NCI-H2196 treated with DMSO at 0.1 percent for 48 hours (cell line): Measurements from ENCODE around the gene TBC1D5.
"Not testable (repeated sequence)": the region's sequence is repeated elsewhere in the genome, so short reads cannot be mapped to it uniquely, and the experiment has no call there.

Experiments
- DNase-seq: peaks from one replicate; lab custom pipeline; 2025; ENCODE audit not compliant: unreplicated experiment; lab: John Stamatoyannopoulos, UW

Gene TBC1D5

DNA sequence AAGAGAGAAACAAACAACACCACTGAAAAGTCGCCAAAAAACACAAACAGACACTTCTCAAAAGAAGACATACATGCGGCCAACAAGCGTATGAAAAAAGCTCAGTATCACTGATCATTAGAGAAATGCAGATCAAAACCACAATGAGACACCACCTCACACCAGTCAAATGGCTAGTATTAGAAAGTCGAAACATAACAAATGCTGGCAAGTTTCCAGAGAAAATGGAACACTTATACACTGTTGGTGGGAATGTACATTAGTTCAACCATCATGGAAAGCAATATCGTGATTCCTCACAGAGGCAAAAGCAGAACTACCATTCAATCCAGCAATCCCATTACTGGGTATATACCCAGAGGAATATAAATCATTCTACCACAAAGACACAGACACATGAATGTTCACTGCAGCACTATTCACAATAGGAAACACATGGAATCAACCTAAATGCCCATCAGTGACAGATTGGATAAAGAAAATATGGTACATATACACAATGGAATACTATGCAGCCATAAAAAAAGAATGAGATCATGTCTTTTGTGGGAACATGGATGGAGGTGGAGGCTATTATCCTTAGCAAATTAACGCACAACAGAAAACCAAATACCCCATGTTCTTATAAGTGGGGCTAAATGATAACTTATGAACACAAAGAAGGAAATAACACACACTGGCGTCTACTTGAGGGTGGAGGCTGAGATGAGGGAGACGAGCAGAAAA is 93.6 kb downstream of the TBC1D5 start:
- not testable (repeated sequence) for DNase-seq

DNA sequence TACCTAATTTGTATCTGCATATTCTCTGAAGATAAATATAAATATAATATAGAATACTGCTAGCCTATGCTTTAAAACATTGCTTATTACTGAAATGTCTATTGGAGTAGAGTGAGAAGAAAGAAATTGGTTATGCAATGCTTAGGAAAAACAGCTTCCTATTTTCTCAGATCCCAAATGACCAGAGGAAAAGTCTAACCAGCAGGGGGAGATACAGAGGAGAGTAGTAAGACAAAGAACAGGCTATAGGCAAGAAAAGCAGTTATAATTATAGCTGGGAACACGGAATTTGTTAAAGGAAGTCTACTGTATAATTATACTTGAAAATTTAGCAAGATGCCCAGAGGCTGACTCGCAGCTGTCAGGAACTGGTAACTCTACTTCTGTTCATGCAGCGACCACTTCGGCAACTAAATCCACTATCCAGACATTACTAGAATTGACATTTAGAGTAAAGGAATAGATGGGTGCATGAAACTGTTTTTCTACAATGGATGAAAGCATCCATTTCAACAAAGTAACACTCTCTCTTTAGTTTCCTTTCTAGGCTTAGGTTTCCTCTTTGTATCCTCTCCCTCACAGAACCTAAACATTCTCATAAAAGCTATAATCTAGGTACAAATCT is 97.2 kb downstream of the TBC1D5 start:
- no peak for DNase-seq

DNA sequence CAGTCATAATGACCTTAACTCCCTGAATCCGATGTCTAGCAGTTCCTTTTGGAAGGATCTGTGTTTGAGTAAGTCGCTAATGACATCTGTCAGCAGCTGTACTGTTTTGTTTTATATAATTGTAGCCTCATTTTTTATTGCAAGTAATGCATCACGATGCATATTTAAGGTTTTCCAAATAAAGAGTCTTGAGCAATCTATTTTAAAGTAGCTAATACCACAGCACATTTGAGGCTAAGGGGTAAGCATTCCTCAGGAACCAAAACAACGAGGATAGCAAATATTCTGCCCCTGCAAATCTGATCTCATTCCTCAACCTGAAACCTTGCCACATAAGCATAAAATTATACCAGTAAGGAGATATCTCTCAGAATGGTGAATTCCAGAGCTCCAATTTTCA is 98.7 kb downstream of the TBC1D5 start:
- no peak for DNase-seq

DNA sequence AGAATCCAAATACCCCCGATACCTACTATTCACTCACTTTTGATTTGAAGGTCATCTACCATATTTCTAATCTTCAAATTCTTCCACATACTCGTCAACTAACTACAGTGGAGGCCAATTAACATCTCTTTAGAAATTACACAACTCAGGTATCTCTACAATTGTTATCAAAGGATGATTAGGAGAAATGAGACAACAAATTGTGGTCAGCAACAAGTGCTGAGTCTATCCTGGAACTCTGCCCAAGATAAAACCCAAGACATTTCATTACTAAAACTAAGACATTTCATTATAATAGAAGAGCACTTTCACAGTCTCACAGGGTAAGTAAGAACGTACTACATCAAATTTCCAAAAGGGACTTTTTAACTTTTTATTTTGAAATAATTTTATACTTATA is 100.0 kb downstream of the TBC1D5 start:
- no peak for DNase-seq

DNA sequence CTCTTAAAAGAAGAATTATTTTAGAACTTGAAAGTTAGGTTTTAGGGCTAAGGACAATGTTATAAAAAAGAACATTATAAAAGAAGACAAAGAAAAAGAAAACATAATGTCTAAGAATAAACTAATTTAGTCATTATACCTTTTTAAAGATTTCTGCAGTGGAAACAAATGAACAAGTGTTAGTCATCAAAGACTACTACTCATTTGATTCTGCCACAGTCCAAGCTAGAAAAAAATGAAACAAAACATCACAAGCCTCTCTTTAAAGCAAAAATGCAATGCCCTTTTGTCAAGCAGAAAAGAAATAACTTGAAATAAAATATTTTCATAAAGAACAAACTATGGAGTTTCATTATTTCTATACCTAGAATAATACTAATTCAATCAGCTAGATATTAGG is 102.0 kb downstream of the TBC1D5 start:
- DNase-seq: no peak

DNA sequence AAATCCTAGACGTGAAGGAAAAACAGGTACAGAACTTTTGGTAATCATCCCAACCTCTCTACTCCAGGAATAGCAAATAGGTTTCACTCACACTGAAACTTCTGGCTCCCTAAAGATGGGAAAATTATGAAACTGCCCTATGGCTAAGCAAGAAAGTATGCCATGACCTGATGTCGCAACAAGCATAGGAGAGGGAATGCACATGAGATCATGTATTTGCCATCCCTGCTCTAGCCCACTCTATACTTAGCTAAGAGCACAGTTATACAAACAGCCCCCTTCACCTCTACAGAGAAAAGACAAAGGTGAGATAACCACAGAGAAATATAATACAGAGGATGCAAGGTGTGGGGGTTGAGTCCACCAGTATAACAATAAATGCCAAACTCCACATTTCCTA is 102.7 kb downstream of the TBC1D5 start:
- DNase-seq: no peak

DNA sequence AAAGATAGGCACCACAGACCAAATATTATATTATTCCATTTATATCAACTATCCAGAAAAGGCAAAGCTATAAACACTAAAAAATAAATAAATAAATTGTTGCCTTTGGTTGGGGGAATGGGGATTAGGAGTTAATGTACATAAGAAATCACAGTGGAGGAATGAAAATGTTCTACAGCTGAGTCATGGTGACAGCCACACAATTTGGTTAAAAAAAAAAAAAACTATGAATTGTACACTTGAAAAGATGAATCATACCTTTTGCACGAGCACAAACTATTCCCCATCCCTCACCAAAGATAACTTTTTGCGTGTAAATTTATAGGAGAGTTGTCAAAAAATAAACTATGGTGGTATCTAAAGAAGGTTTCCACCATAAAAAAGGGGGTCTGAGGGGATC is 103.2 kb downstream of the TBC1D5 start:
- no peak for DNase-seq

DNA sequence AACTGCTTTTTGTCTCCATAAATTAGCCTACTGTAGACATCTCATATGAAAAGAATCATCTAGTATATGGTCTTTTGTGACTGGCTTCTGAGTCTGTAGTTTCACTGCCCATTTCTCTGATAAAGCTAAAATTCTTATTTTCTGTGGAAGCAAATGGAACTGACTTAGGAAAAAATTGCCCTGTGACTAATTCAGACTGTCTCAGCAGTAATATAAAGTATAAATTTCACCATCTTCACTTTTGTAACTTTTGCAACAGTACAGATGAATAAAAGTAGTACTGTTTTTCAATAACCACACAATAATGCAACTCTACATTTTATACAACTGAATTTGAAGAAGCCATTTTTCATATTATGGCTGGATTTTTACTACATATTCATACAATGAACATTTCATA is 104.1 kb downstream of the TBC1D5 start:
- no peak for DNase-seq

DNA sequence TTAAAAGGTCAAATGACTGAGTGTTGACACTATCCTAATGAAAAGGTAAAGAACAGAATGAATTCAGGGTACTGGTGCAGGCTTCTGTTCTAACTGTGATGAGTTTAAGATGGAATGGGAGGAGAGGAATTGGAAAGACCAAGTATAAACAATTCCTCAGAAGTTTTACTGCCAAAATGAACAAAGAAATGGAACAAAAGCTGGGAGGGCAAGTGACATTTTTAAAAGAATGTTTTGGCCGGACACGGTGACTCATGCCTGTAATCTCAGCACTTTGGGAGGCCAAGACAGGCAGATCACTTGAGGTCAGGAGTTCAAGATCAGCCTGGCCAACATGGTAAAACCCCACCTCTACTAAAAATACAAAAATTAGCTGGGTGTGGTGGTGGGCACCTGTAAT is 106.8 kb downstream of the TBC1D5 start:
- DNase-seq: not testable (repeated sequence)

DNA sequence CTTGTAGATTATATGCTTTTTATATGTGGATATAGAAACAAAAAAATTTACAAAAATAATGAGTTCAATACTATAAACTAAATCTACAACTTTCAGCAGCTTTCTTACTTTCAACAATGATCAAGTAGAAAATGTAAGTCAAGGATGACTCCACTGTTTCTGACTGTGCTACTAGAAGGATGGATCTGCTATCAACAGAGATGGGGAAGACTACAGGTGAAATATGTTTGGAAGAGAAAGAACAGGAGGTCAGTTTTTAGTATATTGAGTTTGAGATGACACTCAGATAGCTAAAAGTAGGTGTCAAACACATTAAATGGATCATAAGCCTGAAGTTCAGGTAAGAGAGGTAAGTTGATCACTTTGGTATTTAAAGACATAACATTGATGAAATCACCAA is 107.5 kb downstream of the TBC1D5 start:
- no peak for DNase-seq

DNA sequence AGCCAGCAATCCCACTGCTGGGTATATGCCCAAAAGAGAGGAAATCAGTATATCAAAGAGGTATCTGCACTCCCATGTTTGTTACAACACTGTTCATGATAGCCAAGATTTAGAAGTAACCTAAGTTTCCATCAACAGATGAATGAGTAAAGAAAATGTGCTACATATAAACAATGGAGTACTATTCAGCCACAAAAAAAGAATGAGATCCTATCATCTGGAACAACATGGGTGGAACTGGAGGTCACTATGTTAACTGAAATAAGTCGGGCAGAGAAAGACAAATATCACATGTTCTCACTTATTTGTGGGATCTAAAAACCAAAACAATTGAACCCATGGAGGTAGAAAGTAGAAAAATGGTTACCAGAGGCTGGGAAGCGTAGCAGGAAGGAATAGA is 108.2 kb downstream of the TBC1D5 start:
- DNase-seq: no peak

DNA sequence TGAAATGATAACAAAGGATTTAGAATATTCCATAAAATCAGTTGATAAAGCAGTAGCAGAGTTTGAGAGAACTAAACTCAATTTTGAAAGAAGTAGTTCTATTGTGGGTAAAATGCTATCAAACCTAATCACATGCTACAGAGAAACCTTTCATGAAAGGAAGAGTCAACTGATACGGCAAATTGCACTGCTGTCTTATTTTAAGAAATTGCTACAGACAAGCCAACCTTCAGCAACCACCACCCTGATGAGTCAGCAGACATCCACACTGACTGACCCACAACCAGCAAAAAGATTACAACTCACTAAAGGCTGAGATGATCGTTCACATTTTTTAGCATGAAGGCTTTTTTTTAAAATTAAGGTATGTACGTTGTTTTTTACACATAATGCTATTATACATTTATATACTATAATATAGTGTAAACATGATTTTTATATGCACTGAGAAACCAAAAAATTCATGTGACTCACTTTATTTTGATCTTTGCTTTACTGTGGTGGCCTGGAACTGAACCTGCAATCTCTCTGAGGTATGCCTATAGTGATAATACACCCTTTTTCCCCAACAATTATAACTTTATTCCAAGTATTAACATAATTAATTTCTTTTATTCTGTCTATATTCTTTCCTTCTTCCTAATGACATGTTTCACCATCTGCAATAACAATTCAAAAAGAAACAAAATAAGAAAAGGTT is 109.9 kb downstream of the TBC1D5 start:
- no peak for DNase-seq

DNA sequence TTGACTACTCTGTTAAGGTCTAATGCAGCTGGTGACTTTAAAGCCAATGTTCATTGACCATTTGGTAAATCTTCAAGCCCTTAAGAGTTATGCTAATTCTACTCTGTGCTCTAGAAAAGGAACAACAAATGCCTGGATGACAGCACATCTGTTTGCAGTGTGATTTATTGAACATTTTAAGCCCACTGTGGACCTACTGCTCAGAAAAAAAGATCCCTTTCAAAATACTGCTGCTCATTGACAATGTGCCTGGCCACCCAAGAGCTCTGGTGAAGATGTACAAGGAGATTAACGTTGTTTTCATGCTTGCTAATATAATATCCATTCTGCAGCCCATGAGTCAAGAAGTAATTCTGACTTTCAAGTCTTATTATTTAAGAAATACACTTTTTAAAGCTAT is 110.8 kb downstream of the TBC1D5 start:
- no peak for DNase-seq

DNA sequence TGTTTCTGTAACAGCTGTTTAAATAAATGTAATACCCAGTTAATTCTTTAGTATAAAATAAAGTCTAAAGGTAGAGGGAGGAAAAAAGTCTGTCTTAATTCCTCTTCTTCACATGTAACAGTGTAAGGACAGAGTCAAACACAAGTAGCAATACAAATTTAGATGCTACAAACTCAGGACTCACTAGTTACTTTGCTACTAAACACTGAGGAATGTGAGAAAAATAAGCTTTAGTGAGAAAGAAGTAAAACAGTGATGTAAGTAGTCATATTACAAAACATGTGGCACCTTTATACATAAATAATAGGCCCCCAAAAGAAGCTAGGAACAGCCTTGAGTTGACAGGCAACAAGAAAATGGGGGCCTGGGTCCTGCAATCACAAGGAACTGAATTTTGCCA is 113.0 kb downstream of the TBC1D5 start:
- DNase-seq: no peak

DNA sequence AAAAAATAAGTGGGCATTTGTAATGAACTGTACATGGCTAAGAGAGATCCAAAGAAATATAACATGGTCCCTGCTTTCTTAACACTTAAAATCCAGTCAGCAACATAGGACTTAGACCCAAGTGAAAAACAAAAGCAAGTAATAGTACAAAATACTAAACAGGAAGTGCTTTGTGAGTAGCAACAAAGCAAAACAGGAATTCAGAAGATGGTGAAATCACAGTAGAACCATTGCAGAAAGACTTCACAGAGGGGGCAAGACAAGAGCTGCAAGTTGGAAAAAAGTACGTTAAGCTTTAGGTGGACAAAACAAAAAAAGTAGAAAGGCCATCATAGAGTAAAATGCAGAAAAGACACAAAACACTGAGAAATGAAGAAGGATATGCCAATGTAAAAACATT is 116.0 kb downstream of the TBC1D5 start:
- DNase-seq: no peak

DNA sequence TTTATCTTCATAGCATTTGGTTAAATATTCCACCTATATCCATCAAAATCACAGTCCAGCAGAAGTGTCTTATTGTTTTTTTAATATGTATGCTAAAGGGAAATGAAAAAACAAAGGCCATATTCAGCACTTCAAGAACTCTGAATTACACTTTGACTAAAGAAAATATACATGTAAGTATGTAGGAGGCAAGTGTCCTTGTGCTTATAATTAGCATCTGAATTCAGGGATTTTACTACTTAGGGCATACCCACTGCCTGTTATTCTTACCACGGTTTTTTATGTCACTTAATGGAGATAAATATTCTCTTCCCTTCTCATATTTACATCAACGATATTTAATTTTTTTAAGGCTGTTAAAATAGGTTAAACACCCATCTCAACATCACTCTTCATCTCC is 117.3 kb downstream of the TBC1D5 start:
- no peak for DNase-seq

DNA sequence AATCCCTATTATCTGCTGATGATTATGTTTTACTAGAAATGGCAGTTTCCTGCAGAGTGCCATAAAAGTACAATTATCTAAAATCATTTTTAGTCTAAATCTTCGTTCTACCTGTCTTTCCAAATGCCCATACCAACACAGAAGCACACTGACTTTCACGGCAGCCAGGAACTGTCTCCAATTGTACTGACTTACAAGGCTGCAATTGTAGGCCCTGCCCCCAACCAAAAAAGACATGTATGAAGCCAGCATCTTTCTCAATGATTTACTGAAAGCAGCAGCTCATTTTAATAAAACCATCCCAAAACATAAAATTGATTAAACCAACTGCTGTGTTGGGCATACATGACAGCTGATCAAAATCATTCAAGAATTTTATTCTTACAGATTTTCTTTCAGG is 119.0 kb downstream of the TBC1D5 start:
- DNase-seq: no peak

DNA sequence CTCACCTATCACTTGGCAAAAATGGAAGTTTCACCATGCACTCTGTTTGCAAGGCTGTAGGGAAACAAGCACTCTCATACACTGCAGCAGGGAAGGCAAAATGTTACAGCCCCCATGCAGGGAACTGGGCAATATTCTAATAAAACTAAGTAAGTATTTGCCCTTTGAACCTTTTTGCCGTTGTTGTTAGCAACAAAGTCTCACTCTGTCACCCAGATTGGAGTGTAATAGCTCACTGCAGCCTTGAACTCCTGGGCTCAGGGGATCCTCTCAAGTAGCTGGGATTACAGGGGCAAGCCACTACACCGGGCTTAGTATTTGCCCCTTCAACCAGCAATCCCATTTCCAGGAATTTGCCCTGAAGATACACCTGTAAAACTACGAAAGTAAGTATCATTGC is 122.5 kb downstream of the TBC1D5 start:
- no peak for DNase-seq

DNA sequence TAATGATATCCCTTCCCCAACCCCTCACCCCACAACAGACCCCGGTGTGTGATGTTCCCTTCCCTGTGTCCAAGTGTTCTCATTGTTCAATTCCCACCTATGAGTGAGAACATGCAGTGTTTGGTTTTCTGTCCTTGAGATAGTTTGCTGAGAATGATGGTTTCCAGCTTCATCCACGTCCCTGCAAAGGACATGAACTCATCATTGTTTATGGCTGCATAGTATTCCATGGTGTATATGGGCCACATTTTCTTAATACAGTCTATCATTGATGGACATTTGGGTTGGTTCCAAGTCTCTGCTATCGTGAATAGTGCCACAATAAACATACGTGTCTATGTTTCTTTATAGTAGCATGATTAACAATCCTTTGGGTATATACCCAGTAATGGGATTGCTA is 129.4 kb downstream of the TBC1D5 start:
- not testable (repeated sequence) for DNase-seq

DNA sequence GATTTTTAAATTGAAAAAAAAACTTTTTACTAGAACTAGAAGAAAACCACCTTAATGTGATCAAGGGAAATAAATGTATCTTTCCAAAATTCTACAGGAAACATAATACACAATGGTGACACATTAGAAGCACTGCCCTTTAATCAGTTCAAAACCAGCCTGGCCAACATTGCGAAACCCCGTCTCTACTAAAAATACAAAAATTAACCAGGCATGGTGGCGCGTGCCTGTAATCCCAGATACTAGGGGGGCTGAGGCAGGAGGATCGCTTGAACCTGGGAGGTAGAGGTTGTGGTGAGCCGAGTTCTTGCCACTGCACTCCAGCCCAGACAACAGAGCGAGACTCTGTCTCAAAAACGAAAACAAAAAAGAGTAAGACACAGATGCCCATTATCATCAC is 134.5 kb downstream of the TBC1D5 start:
- DNase-seq: no peak

DNA sequence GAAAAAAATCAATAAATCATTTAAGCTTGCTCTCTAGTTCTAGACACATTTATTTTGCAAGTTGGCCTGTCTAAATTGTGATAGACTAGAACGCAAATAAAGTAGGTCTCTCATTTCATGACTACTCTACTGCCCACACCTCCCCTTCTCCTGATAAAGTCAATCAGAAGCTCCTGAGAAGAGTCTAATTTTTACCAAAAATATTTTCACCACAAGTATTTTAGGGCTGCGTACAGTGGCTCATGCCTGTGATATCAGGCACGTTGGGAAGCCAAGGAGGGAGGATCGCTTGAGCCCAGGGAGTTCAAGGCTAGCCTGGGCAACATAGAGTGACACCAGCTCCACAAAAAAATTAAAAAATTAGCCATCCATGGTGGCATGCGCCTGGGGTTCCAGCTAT is 136.5 kb downstream of the TBC1D5 start:
- DNase-seq: no peak

DNA sequence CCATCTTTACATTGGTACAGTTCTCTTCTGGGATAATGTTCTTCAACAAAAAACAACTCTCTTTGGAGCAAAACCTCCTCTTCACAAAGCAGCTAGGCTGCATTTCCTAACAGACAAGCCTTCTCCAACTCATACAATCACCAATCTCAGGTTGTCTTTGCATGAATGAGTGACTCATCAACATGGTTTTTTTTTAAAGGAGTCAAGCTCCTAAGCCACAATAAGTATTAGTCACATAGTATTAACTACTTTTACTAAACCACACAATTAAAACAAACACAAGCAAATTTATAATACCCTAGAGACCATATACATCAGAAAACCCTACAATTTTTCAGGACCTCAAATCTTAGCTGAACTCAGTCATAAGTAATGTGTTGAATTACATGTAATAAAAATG is 137.4 kb downstream of the TBC1D5 start:
- DNase-seq: no peak
